Aorta (tissue), 5 donors: ENCODE results near the gene ERICH3. TPM values are rescaled to one million over a fixed set of nuclear protein-coding genes. Genes with fewer than 3 reads are reported as not detected.

ENCODE experiments used
- ATAC-seq: fragments of 200-7000 bp; cut with Tn5 transposase; one replicate; pipeline ENCODE4 v1.9.1; 2022; ENCODE audit warnings: moderate library complexity; ENCODE audit not compliant: low FRiP score
- DNase-seq, 2 donors: peaks; one replicate each; pipeline ENCODE4 v3.0.0-alpha.2; 2020
- H3K27ac ChIP-seq, 2 donors: one replicate each; pipeline ENCODE4 v1.5.1; 2013; ENCODE audit warnings: low read length in 2 of 2, mild to moderate bottlenecking in 2 of 2, moderate library complexity in 2 of 2, control low read depth in 1 of 2, inconsistent platforms in 1 of 2, low read depth in 1 of 2
- H3K27me3 ChIP-seq, 2 donors: one replicate each; pipeline ENCODE4 v1.6.1; 2013; ENCODE audit warnings: control low read depth in 1 of 2, low read length in 1 of 2, mild to moderate bottlenecking in 1 of 2, moderate library complexity in 1 of 2; ENCODE audit not compliant: insufficient read depth in 2 of 2, control insufficient read depth in 1 of 2
- H3K36me3 ChIP-seq, 2 donors: one replicate each; pipeline ENCODE4 v1.6.1; 2013; ENCODE audit warnings: control low read depth in 1 of 2, low read length in 1 of 2, mild to moderate bottlenecking in 1 of 2; ENCODE audit not compliant: insufficient read depth in 2 of 2, control insufficient read depth in 1 of 2
- H3K4me1 ChIP-seq, 2 donors: one replicate each; pipeline ENCODE4 v1.6.1; 2013; ENCODE audit warnings: low read length in 2 of 2, control low read depth in 1 of 2, mild to moderate bottlenecking in 1 of 2, moderate library complexity in 1 of 2; ENCODE audit not compliant: insufficient read depth in 2 of 2, control insufficient read depth in 1 of 2
- H3K4me3 ChIP-seq, 2 donors: one replicate each; pipeline ENCODE4 v1.5.1; 2013; ENCODE audit warnings: low read length in 2 of 2, control low read depth in 1 of 2, mild to moderate bottlenecking in 1 of 2
- H3K9me3 ChIP-seq: one replicate; pipeline ENCODE4 v1.6.1; 2013; ENCODE audit warnings: mild to moderate bottlenecking, low read length; ENCODE audit not compliant: control insufficient read depth
- WGBS, 2 donors: extraction: QIAGEN DNeasy Blood & Tissue Kit; methylation state at CpG; one replicate each; pipeline ENCODE4 v1.1.7; 2013; 5-methylcytosine and 5-hydroxymethylcytosine counted together
- intact Hi-C, 2 donors: fragments of 100-400 bp; cut with DNase I; formaldehyde crosslinking; loops; one replicate each; pipeline versions ENCODE4 v1.14.2 to v1.15.0; 2022
- polyA plus RNA-seq, 2 donors: library from polyadenylated mRNA; stranded (reverse); fragments of 200-250 nt; gene quantifications; one replicate each; pipeline ENCODE4 v1.2.3, GENCODE V29; 2013
- total RNA-seq, 2 donors: library from RNA; stranded (reverse); fragmentation: NEBNext Ultra II Directional; extraction: Animal tissue kit (Norgen Biotek cat#: 25700); gene quantifications; one replicate each; pipeline ENCODE4 v1.2.1, GENCODE V29; 2021
- donor health status: healthy with polysubstance abuse.
- donor health status: Bipolar disorder and iron deficiency.
- donor health status: DM: no; HTN: no; CAD: no.
- donor health status: DM: no; HTN: no; CAD: no.
- donor health status: DM: yes; HTN: yes; CAD: no.

ERICH3 gene
- total and polyA plus RNA-seq, 4 donors, result under 0.01 to 0.42 TPM; not detected in 2

DNA sequence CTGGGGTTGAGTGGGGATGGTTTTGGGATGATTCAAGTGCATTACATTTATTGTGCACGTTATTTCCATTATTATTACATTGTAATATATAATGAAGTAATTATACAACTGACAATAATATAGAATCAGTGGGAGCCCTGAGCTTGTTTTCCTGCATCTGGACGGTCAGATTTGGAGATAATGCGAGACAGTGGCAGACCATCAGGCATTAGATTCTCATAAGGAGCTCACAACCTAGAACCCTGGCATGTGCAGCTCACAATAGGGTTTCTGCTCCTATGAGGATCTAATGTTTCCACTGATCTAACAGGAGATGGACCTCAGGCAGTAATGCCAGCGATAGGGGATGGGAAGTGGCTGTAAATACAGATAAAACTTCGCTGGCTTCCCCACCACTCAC is 83.3 kb downstream of the ERICH3 start:
- intact Hi-C loops, result no loop called here
- ATAC-seq (no peak), DNase-seq (no peak)
- WGBS, 2 donors, result 75 to 80% methylated on average over 5 of the region's 5 CpGs
- Histone ChIP-seq H3K27me3 (no peaks in the 10 kb centered on the region), H3K27ac (no peak overlapping the region), H3K9me3 (no peaks in the 10 kb centered on the region), H3K36me3 (no peaks in the 10 kb centered on the region), H3K4me3 (no peak overlapping the region), H3K4me1 (no peaks in the 10 kb centered on the region)

DNA sequence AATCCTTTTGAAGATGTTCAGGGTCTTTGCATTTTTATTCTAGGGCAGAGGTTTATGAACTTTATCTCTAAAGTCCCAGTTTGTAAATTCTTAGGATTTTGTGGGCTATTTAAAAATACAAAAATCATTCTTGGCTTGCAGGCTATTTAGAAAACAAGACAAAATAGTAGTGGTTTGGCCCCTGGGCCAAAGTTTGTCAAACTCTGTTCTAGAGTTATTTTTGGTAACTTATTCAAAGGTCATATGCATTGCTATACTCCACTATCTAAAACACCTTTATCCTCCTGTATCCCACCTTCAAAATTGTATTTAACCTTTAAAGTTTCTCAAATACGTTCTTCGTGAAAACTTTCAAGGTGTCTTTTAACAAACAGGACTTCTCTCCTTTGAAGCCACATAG is 85.7 kb downstream of the ERICH3 start:
- intact Hi-C loops, result no loop called here
- WGBS, 2 donors, result 91 to 92% methylated on average over 2 of the region's 2 CpGs
- ATAC-seq, result no peak
- no peak overlapping the region for H3K4me3 ChIP-seq
- H3K36me3 ChIP-seq, result no peaks in the 10 kb centered on the region
- H3K27me3 ChIP-seq, result no peaks in the 10 kb centered on the region
- no peak overlapping the region for H3K27ac ChIP-seq
- H3K4me1 ChIP-seq, result no peaks in the 10 kb centered on the region
- DNase-seq, result no peak
- H3K9me3 ChIP-seq, result no peaks in the 10 kb centered on the region

DNA sequence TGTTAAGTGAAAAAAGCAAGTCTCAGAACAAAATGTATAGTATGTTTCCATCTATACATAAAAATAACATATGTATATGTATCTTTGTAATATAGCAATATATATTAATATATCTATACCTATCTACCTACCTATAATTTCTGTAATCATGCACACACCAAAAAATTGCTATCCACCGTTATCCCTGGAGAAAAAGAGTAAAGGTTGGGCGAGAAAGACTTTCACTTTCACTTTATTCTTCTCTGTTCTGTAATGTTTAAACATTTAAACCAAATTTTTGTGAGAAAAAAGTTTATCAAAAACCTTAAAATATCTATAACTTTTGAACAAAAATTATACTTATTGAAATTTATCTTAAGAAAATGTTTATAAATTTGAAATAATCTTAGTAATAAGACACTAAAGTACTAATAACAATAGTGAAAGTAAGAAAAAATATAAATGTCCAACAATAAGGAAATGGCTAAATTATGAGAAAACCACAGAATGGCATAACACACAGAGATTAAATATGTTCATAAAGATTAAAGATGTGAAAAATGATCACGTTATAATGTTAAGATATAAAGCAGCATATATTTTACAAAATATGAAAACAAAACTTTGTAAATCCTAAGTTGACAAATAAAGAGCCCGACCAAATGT is 87.2 kb downstream of the ERICH3 start:
- Histone ChIP-seq H3K4me3 (no peak overlapping the region), H3K36me3 (no peaks in the 10 kb centered on the region), H3K9me3 (no peaks in the 10 kb centered on the region), H3K4me1 (no peaks in the 10 kb centered on the region), H3K27ac (no peak overlapping the region), H3K27me3 (no peaks in the 10 kb centered on the region)
- no peak for DNase-seq
- intact Hi-C loops, result no loop called here
- ATAC-seq, result no peak
- 77 to 78% methylated on average over 4 of the region's 4 CpGs for WGBS, 2 donors

DNA sequence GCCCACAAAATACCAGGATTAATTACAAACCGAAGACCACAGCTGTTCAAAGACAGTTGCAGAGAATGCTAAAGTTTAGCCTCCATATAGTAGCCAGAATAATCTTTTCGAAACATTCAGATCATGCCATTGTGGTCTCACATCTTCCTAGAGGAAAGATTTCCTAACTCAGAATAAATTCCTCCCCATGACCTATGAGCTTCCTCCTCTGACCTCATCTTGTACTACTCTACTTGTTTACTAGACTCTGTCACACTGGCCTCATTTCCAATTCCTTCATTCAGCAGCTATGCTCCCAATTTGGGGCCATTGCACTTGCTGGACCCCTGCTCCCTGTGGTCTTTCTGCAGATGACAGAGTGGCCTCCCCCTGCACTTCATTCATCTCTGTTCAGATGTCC is 89.4 kb downstream of the ERICH3 start:
- no peaks in the 10 kb centered on the region for H3K36me3 ChIP-seq
- no peak overlapping the region for H3K27ac ChIP-seq
- H3K4me3 ChIP-seq, result no peak overlapping the region
- WGBS, 2 donors, result 85 to 88% methylated on average over 2 of the region's 2 CpGs
- no peaks in the 10 kb centered on the region for H3K4me1 ChIP-seq
- no peaks in the 10 kb centered on the region for H3K27me3 ChIP-seq
- intact Hi-C loops, result no loop called here
- ATAC-seq (no peak), DNase-seq (no peak)
- H3K9me3 ChIP-seq, result no peaks in the 10 kb centered on the region

DNA sequence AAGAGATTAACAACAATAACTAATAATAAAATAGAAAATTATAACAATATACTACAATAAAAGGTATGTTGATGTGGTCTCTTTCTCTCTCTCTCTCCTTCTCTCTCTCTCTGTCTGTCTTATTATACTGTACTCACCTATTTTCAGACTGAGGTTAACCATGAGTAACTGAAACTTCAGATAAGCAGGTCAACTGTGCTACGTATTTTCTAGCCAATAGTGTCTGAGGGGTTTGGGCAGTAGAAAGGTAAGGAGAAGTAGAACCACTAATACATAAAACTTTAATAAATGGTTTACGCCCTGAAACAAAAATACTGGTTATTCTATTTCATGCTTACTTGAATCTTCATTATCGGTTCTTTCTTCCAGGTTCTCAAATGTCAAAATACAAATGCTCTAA is 90.2 kb downstream of the ERICH3 start:
- Histone ChIP-seq H3K9me3 (no peaks in the 10 kb centered on the region), H3K27ac (no peak overlapping the region), H3K36me3 (no peaks in the 10 kb centered on the region), H3K27me3 (no peaks in the 10 kb centered on the region), H3K4me3 (no peak overlapping the region), H3K4me1 (no peaks in the 10 kb centered on the region)
- WGBS, 2 donors, result 87 to 88% methylated on average over 3 of the region's 3 CpGs
- no peak for DNase-seq
- no peak for ATAC-seq
- intact Hi-C loops, result no loop called here

DNA sequence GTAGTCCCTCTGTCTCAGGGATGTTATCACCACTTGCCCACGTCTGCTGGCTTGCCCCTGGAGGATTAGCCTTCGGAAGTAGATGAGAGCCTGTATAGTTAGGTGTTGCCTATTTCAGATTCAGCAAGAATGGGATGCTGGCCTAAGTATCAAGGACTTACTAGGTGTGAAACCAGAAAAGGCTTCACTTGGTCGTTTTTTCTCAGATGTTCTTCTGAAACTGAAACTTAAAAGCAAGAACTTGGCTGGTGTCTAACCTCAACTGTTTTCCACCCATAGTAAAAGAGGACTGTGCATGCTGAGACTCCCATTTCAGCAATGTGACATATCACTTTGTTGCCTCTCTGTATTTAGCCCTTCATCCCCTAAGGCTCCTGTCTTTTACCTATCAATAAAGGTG is 94.2 kb downstream of the ERICH3 start:
- intact Hi-C loops, result no loop called here
- no peak for ATAC-seq

DNA sequence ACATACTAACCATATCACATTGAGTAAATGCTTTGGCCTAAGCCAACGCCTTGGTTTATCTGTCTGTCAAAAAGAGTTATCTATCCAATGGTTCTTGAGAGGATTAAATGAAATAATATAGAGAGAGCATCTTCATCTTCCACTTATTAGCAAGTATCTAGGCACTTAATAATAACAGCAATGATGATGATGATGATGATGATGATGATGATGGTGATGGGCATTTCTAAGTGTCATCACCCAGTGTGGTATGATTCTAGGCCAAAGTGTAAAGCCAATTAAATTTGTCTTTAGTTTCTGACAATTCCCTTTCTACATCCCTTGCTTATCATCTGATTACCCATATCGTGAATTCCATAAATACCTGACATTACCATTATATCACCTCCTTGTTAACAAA is 95.5 kb downstream of the ERICH3 start:
- Histone ChIP-seq H3K27ac (no peak overlapping the region), H3K9me3 (no peaks in the 10 kb centered on the region), H3K27me3 (no peaks in the 10 kb centered on the region), H3K4me3 (no peak overlapping the region), H3K4me1 (no peaks in the 10 kb centered on the region), H3K36me3 (no peaks in the 10 kb centered on the region)
- intact Hi-C loops, result no loop called here
- DNase-seq, result no peak
- 66 to 74% methylated on average over 2 of the region's 2 CpGs for WGBS, 2 donors
- no peak for ATAC-seq

More for the DNA sequence above, 94.2 kb downstream of the ERICH3 start:
- H3K27me3 ChIP-seq, result no peaks in the 10 kb centered on the region
- no peak for DNase-seq
- H3K36me3 ChIP-seq, result no peaks in the 10 kb centered on the region
- no peaks in the 10 kb centered on the region for H3K4me1 ChIP-seq
- no peak overlapping the region for H3K4me3 ChIP-seq
- no peak overlapping the region for H3K27ac ChIP-seq
- 33 to 41% methylated on average over 3 of the region's 3 CpGs for WGBS, 2 donors
- no peaks in the 10 kb centered on the region for H3K9me3 ChIP-seq

DNA sequence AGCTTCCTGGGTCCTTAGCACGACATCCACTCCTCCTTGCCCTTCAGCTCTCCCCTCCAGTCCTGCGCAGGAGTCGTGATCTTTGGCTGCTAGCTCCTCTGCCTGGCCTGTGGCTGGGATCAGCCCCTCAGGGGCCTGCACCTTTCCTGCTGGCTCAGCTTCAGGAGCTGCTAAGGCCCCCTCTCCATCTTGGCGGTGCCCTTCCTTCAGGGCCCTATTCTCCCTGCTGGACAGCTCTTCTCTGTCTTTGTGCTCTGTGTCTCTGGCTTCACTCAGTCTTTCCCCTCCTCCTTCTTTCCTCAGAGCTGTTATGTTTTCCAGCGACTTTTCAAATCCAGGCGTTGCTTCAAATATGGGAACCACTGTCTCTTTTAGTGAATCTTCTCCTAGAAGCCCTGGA is 101.7 kb downstream of the ERICH3 start:
- intact Hi-C loops, result no loop called here
- Histone ChIP-seq H3K27me3 (no peaks in the 10 kb centered on the region), H3K4me3 (no peak overlapping the region), H3K27ac (no peak overlapping the region), H3K36me3 (no peaks in the 10 kb centered on the region), H3K4me1 (no peaks in the 10 kb centered on the region), H3K9me3 (no peaks in the 10 kb centered on the region)
- DNase-seq, result no peak
- ATAC-seq, result no peak
- WGBS, 2 donors, result 62 to 67% methylated on average over 6 of the region's 6 CpGs

DNA sequence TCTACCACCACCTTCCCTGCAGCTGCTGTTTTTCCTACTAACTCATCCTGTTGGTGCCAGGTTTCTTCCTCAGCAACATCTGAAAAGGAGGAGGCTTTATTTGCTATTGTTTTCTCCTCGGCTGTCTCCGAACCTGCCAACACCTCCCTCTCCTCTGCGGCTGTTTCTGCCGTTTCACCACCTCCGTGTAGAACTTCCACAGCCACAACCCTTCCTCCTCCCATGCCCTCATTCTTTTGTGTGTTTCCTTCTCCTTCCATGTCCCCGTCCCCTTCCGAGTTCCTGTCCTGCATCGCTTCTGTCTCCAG is 102.1 kb downstream of the ERICH3 start:
- no peaks in the 10 kb centered on the region for H3K4me1 ChIP-seq
- no peaks in the 10 kb centered on the region for H3K27me3 ChIP-seq
- no peak overlapping the region for H3K4me3 ChIP-seq
- no peaks in the 10 kb centered on the region for H3K36me3 ChIP-seq
- DNase-seq (no peak), ATAC-seq (no peak)
- WGBS, 2 donors, result 56 to 59% methylated on average over 8 of the region's 8 CpGs
- intact Hi-C loops, result no loop called here
- no peak overlapping the region for H3K27ac ChIP-seq
- no peaks in the 10 kb centered on the region for H3K9me3 ChIP-seq
